H1 (cell line): ENCODE results near the gene REEP2. TPM values are rescaled to one million over a fixed set of nuclear protein-coding genes. Genes with fewer than 3 reads are reported as not detected.

Source experiments
- CTCF ChIA-PET: fragments of 300-600 bp; sonication (Branson Sonifier 250); formaldehyde crosslinking; loops from one replicate; lab custom pipeline; 2021; ENCODE audit not compliant: partially characterized antibody; lab: Charles Lee
- POLR2A ChIA-PET: fragments of 300-600 bp; sonication (Branson Sonifier 250); formaldehyde crosslinking; loops from one replicate; lab custom pipeline; 2021; ENCODE audit warnings: inconsistent platforms; ENCODE audit not compliant: partially characterized antibody; lab: Charles Lee
- DNase-seq, 2 experiments: peaks; one replicate each; pipeline versions ENCODE4 v3.0.0 to v3.0.0-alpha.2; 2010 to 2022; ENCODE audit warnings: low spot score in 2 of 2, low read depth in 1 of 2, mixed read lengths in 1 of 2
- FAIRE-seq: peaks from 2 replicates; lab custom pipeline; 2011; peaks lifted over from hg19 to GRCh38; lab: Jason Lieb, UNC
- H2AFZ ChIP-seq: 2 replicates; pipeline ENCODE4 v1.8.1; 2012; ENCODE audit warnings: low read length, inconsistent platforms
- H2AK5ac ChIP-seq: 2 replicates; pipeline ENCODE4 v1.6.1; 2013; ENCODE audit warnings: low read depth, low read length
- H2BK120ac ChIP-seq: replicated peaks from 2 replicates; pipeline ENCODE3; 2013; ENCODE audit warnings: low read depth, low read length, inconsistent platforms
- H2BK12ac ChIP-seq: 2 replicates; pipeline ENCODE4 v1.6.1; 2013; ENCODE audit warnings: low read depth, low read length
- H2BK15ac ChIP-seq: 2 replicates; pipeline ENCODE4 v1.6.1; 2013; ENCODE audit warnings: low read length
- H2BK20ac ChIP-seq: 2 replicates; pipeline ENCODE4 v1.6.1; 2013; ENCODE audit warnings: low read length
- H2BK5ac ChIP-seq: 2 replicates; pipeline ENCODE4 v1.6.1; 2013; ENCODE audit warnings: low read depth, low read length
- H3K14ac ChIP-seq: 2 replicates; pipeline ENCODE4 v1.6.1; 2013; ENCODE audit warnings: inconsistent platforms; ENCODE audit not compliant: insufficient read length
- H3K18ac ChIP-seq: 2 replicates; pipeline ENCODE4 v1.6.1; 2013; ENCODE audit warnings: low read length; ENCODE audit errors: extremely low read depth
- H3K23ac ChIP-seq: 2 replicates; pipeline ENCODE4 v1.6.1; 2013; ENCODE audit warnings: inconsistent platforms; ENCODE audit not compliant: insufficient read length
- H3K23me2 ChIP-seq: 2 replicates; pipeline ENCODE4 v1.6.1; 2013; ENCODE audit warnings: low read depth, low read length
- H3K27ac ChIP-seq: 2 replicates; pipeline ENCODE4 v1.6.1; 2011; ENCODE audit warnings: low read depth, low read length, inconsistent platforms
- H3K27me3 ChIP-seq, 4 experiments: replicated peaks in 1 of 4; 1 replicate in 1 of 4; 2 replicates in 3 of 4; pipeline versions ENCODE4 v1.6.1 to v1.8.1; 2011 to 2013; ENCODE audit warnings: low read length in 3 of 4, mild to moderate bottlenecking in 3 of 4, inconsistent platforms in 2 of 4, mixed read lengths in 2 of 4, moderate library complexity in 1 of 4; ENCODE audit not compliant: control insufficient read depth in 3 of 4, insufficient read depth in 3 of 4; ENCODE audit errors: extremely low read depth in 1 of 4
- H3K36me3 ChIP-seq, 4 experiments: 2 replicates each; pipeline versions ENCODE4 v1.6.1 to v1.8.1; 2011 to 2013; ENCODE audit warnings: mild to moderate bottlenecking in 4 of 4, low read length in 3 of 4, moderate library complexity in 2 of 4, control low read depth in 1 of 4, inconsistent platforms in 1 of 4; ENCODE audit not compliant: insufficient read depth in 4 of 4, control insufficient read depth in 2 of 4
- H3K4ac ChIP-seq: replicated peaks from 2 replicates; pipeline ENCODE3; 2013; ENCODE audit warnings: low read length, low read depth, mixed read lengths, inconsistent platforms; ENCODE audit not compliant: insufficient read length
- H3K4me1 ChIP-seq, 4 experiments: replicated peaks in 1 of 4; 1 replicate in 1 of 4; 2 replicates in 3 of 4; pipeline versions ENCODE4 v1.6.1 to v1.8.1; 2011 to 2013; ENCODE audit warnings: low read length in 3 of 4, inconsistent platforms in 2 of 4, mixed read lengths in 1 of 4; ENCODE audit not compliant: insufficient read depth in 4 of 4, control insufficient read depth in 3 of 4
- H3K4me2 ChIP-seq, 2 experiments: 2 replicates each; pipeline versions ENCODE4 v1.6.1 to v1.8.1; 2011 to 2013; ENCODE audit warnings: low read depth in 2 of 2, low read length in 2 of 2, control low read depth in 1 of 2, inconsistent platforms in 1 of 2, mild to moderate bottlenecking in 1 of 2; ENCODE audit not compliant: insufficient read depth in 1 of 2
- H3K4me3 ChIP-seq, 4 experiments: fragments of 200-600, 300-600 bp in 1 of 4; sonication (generic), shearing (Covaris generic), sonication (Bioruptor Twin) in 1 of 4; 2 replicates each; pipeline versions ENCODE4 v1.5.1 to v1.8.1; 2011 to 2016; ENCODE audit warnings: low read length in 4 of 4, low read depth in 3 of 4, control low read depth in 2 of 4, inconsistent platforms in 2 of 4, mild to moderate bottlenecking in 2 of 4, mixed read lengths in 1 of 4, moderate library complexity in 1 of 4; ENCODE audit not compliant: insufficient read depth in 2 of 4; ENCODE audit errors: extremely low read depth in 1 of 4
- H3K56ac ChIP-seq: replicated peaks from 2 replicates; pipeline ENCODE3; 2013; ENCODE audit warnings: low read depth, mild to moderate bottlenecking, mixed read lengths, low read length, inconsistent platforms; ENCODE audit not compliant: insufficient read length
- H3K79me1 ChIP-seq: 2 replicates; pipeline ENCODE4 v1.6.1; 2013; ENCODE audit warnings: low read depth, low read length, control low read depth
- H3K79me2 ChIP-seq, 2 experiments: 2 replicates each; pipeline versions ENCODE4 v1.6.1 to v1.8.1; 2012 to 2013; ENCODE audit warnings: low read length in 2 of 2, mild to moderate bottlenecking in 2 of 2, inconsistent platforms in 1 of 2; ENCODE audit not compliant: insufficient read depth in 2 of 2, control insufficient read depth in 1 of 2
- H3K9ac ChIP-seq, 4 experiments: replicated peaks in 1 of 4; 1 replicate in 1 of 4; 2 replicates in 3 of 4; pipeline versions ENCODE4 v1.6.1 to v1.8.1; 2011 to 2013; ENCODE audit warnings: low read depth in 3 of 4, low read length in 3 of 4, control low read depth in 2 of 4, mild to moderate bottlenecking in 2 of 4, moderate library complexity in 2 of 4, inconsistent platforms in 1 of 4; ENCODE audit errors: extremely low read depth in 1 of 4
- H3K9me3 ChIP-seq, 2 experiments: 2 replicates each; pipeline versions ENCODE4 v1.6.1 to v1.8.1; 2012 to 2013; ENCODE audit warnings: mild to moderate bottlenecking in 2 of 2, moderate library complexity in 2 of 2, control low read depth in 1 of 2, inconsistent platforms in 1 of 2, low read depth in 1 of 2, low read length in 1 of 2, mixed read lengths in 1 of 2; ENCODE audit not compliant: insufficient read depth in 2 of 2
- H4K20me1 ChIP-seq, 2 experiments: replicated peaks in 1 of 2; 2 replicates each; pipeline versions ENCODE3 to v1.8.1; 2011 to 2013; ENCODE audit warnings: inconsistent platforms in 2 of 2, low read length in 2 of 2, mild to moderate bottlenecking in 1 of 2; ENCODE audit not compliant: insufficient read depth in 2 of 2, control insufficient read depth in 1 of 2
- H4K5ac ChIP-seq: 2 replicates; pipeline ENCODE4 v1.6.1; 2013; ENCODE audit warnings: low read length, low read depth, mixed read lengths, inconsistent platforms; ENCODE audit not compliant: insufficient read length
- H4K8ac ChIP-seq: 2 replicates; pipeline ENCODE4 v1.8.0; 2013; ENCODE audit warnings: mild to moderate bottlenecking, moderate library complexity, low read length, inconsistent platforms; ENCODE audit not compliant: insufficient read depth; ENCODE audit errors: extremely low read depth
- H4K91ac ChIP-seq: replicated peaks from 2 replicates; pipeline ENCODE3; 2013; ENCODE audit warnings: low read length, mixed read lengths, inconsistent platforms; ENCODE audit not compliant: insufficient read length
- ASH2L ChIP-seq: fragments of 200-600, 300-600 bp; sonication (generic); IDR thresholded peaks from one replicate; pipeline ENCODE4 v1.7.1; 2017; ENCODE audit warnings: low read length
- PHF8 ChIP-seq: fragments of 200-600 bp; sonication (generic); conservative IDR thresholded peaks from 2 replicates; pipeline ENCODE4 v1.7.1; 2012; ENCODE audit warnings: low read depth, mild to moderate bottlenecking, inconsistent platforms, low read length, moderate library complexity
- POLR2A ChIP-seq, 2 experiments: IDR thresholded peaks; 1 replicate in 1 of 2; 2 replicates in 1 of 2; pipeline ENCODE4 v1.6.1; 2011; ENCODE audit warnings: low read depth in 2 of 2, low read length in 2 of 2, mild to moderate bottlenecking in 2 of 2; ENCODE audit errors: control extremely low read depth in 1 of 2
- SIN3A ChIP-seq, 2 experiments: IDR thresholded peaks in 1 of 2; conservative IDR thresholded peaks in 1 of 2; 2 replicates each; pipeline ENCODE4 v1.6.1; 2011 to 2012; ENCODE audit warnings: low read length in 2 of 2, improper control_type of control experiment in 1 of 2, low read depth in 1 of 2, mild to moderate bottlenecking in 1 of 2
- SP4 ChIP-seq: IDR thresholded peaks from 2 replicates; pipeline ENCODE4 v1.6.1; 2012; ENCODE audit warnings: low read length, inconsistent platforms
- SRF ChIP-seq: IDR thresholded peaks from 2 replicates; pipeline ENCODE4 v1.6.1; 2011; ENCODE audit warnings: mild to moderate bottlenecking, low read depth, low read length, moderate library complexity
- TAF7 ChIP-seq: optimal IDR thresholded peaks from 2 replicates; pipeline ENCODE3; 2011; ENCODE audit warnings: low read depth, mild to moderate bottlenecking, inconsistent platforms, low read length, moderate library complexity, borderline replicate concordance
- TBP ChIP-seq: IDR thresholded peaks from 2 replicates; pipeline ENCODE4 v1.6.1; 2011; ENCODE audit warnings: low read depth, low read length, improper control_type of control experiment
- WGBS, 2 experiments: shearing (Covaris generic) in 1 of 2; methylation state at CpG; one replicate each; pipeline versions ENCODE4 v1.1.6 to v1.1.7; 2013 to 2015; ENCODE audit warnings: low lambda C conversion rate in 2 of 2, mixed read lengths in 2 of 2, inconsistent platforms in 1 of 2, low coverage in 1 of 2, missing lambda C conversion rate in 1 of 2; ENCODE audit not compliant: insufficient replicate concordance in 2 of 2, insufficient coverage in 1 of 2, insufficient read length in 1 of 2; ENCODE audit errors: extremely low coverage in 1 of 2, missing lambda C conversion rate in 1 of 2; 5-methylcytosine and 5-hydroxymethylcytosine counted together
- polyA plus RNA-seq, 7 experiments: library from polyadenylated mRNA; depleted of rRNA in 3 of 7; stranded (reverse) in 5 of 7; unstranded in 2 of 7; fragments of >200 nt in 5 of 7; fragments of 200-250 nt in 2 of 7; gene quantifications; 1 replicate in 5 of 7; 2 replicates in 1 of 7; 4 replicates in 1 of 7; pipeline versions ENCODE4 v1.2.1 to v1.2.3, GENCODE V29; 2011 to 2013; ENCODE audit warnings: missing spikeins in 2 of 7, mixed read lengths in 2 of 7
- total RNA-seq: library from RNA; stranded (reverse); fragmentation: NEBNext Ultra II Directional; extraction: Animal tissue kit (Norgen Biotek cat#: 25700); gene quantifications from 2 replicates; pipeline ENCODE4 v1.2.1, GENCODE V29; 2021
- TF ChIP-seq, protein P1 (sequence below): IDR thresholded peaks from 2 replicates; pipeline ENCODE4 v1.6.1; 2012; ENCODE audit warnings: inconsistent platforms

The REEP2 gene
- total and polyA plus RNA-seq, 2 of the 8 experiments (the other 6 are each of a cell fraction or from before 2014, with no cell fraction given): 26.5 to 40.2 TPM

- H2BK5ac ChIP-seq: peak overlapping the region; percentile 44; the same call in 1 of the 2 replicates
- peak overlapping the region; percentile 69; the same call in 1 of the 2 replicates for H2AFZ ChIP-seq
- H3K4me1 ChIP-seq: peaks cover 3 to 21% (median 13%) of the 10 kb centered on the region in 4 experiments
- H3K27me3 ChIP-seq: peaks cover 0 to 21% (median 17%) of the 10 kb centered on the region in 4 experiments; a peak in 5 of 7 replicates
- no peaks in the 10 kb centered on the region for H4K20me1 ChIP-seq
- 9% methylated on average over 32 of the region's 93 CpGs; no CpG with 5 or more reads in 1 of the 2 experiments for WGBS, 2 experiments
- ChIA-PET POLR2A (interaction anchor here (0.6 to 14.1 kb wide), 12 partner anchors 9 to 52 kb away, joined by 3 to 294 read pairs (median 6); partner anchors contain the start of genes EGR1 and ETF1), CTCF (interaction anchor here (0.6 to 15.9 kb wide), 7 partner anchors 9 to 42 kb away, joined by 3 to 532 read pairs (median 4); partner anchors contain the start of gene EGR1)
- peak overlapping the region; percentile 60; the same call in 1 of the 2 replicates for H2BK12ac ChIP-seq
- H2AK5ac ChIP-seq: no peak overlapping the region
- FAIRE-seq (no peak), DNase-seq (peak in 1 of 2 experiments; percentile 82)
- peak overlapping the region; percentile 61; the same call in 1 of the 2 replicates for H2BK15ac ChIP-seq
- H3K9ac ChIP-seq: peak overlapping the region in 3 of 4 experiments; percentile 25 to 36 (median 29); a peak in 4 of 7 replicates
- peak overlapping the region; percentile 47 for H2BK120ac ChIP-seq
- no peaks in the 10 kb centered on the region for H3K79me1 ChIP-seq
- no peaks in the 10 kb centered on the region for H3K79me2 ChIP-seq
- H3K23ac ChIP-seq: no peak overlapping the region
- H3K4me2 ChIP-seq: peak overlapping the region; percentile 84 to 85
- peak overlapping the region; percentile 78 for H3K18ac ChIP-seq
- H3K14ac ChIP-seq: no peak overlapping the region
- H4K91ac ChIP-seq: peak overlapping the region; percentile 94
- H2BK20ac ChIP-seq: no peak overlapping the region
- H3K4me3 ChIP-seq: peak overlapping the region; percentile 40 to 63 (median 53)
- H3K23me2 ChIP-seq: peaks cover 6% of the 10 kb centered on the region; the same call in 1 of the 2 replicates
- H3K56ac ChIP-seq: no peak overlapping the region
- H3K27ac ChIP-seq: no peak overlapping the region; the same call in 1 of the 2 replicates
- peak overlapping the region; percentile 50 for H4K5ac ChIP-seq
- no peaks in the 10 kb centered on the region for H3K36me3 ChIP-seq
- H3K9me3 ChIP-seq: no peaks in the 10 kb centered on the region
- peak overlapping the region; percentile 21 for H3K4ac ChIP-seq
- H4K8ac ChIP-seq: peak overlapping the region; percentile 38
- TF ChIP-seq ASH2L (peak; percentile 5), POLR2A (IDR thresholded peaks at IDR 0.05; ENCODE audit: control extremely low read depth in 1 of 2, low read depth in 2 of 2, low read length in 2 of 2) (0 out of 3 replicates have a peak, but pooled peaks of 1 of the 2 experiments have one; percentile 41), SRF (peak; percentile 93), SP4 (no peak), TAF7 (peak; percentile 21), PHF8 (peak; percentile 69), TBP (0 out of 2 replicates have a peak, but pooled peaks have one; percentile 30), SIN3A (conservative IDR thresholded peaks at IDR 0.05 in 1 of 2, IDR thresholded peaks at IDR 0.05 in 1 of 2; ENCODE audit: low read depth in 1 of 2, low read length in 2 of 2) (peak in 1 of 2 experiments; percentile 11; a peak in 1 of 4 replicates)
- TF ChIP-seq, protein P1, sequence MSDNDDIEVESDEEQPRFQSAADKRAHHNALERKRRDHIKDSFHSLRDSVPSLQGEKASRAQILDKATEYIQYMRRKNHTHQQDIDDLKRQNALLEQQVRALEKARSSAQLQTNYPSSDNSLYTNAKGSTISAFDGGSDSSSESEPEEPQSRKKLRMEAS: peak; percentile 77
Measured at GRCh38 chr5:138491669-138492559, 53.1 kb downstream of the REEP2 start.
